ENCODE data around the gene TMEM63A.

- TF ChIP-seq POLR2A (IDR thresholded peaks at IDR 0.05) (no peak), POLR2AphosphoS5 (IDR thresholded peaks at IDR 0.05) (no peak), CTCF (IDR thresholded peaks at IDR 0.05) (no peak), EP300 (IDR thresholded peaks at IDR 0.05) (no peak)
Observed at GRCh38 chr1:225853441-225853840, 28.7 kb downstream of the TMEM63A start.
